GM18517 (cell line): Measurements from ENCODE around the gene ARFIP2.
"Not testable (repeated sequence)": the region's sequence is repeated elsewhere in the genome, so short reads cannot be mapped to it uniquely, and the experiment has no call there.

Source experiments
- ATAC-seq: cut with Tn5 transposase; IDR thresholded peaks from one replicate; pipeline ENCODE4 v1.9.1; 2021; ENCODE audit warnings: mild to moderate bottlenecking, moderate library complexity; ENCODE audit not compliant: unreplicated experiment

Gene ARFIP2

GRCh38 chr11:6481012-6481923 lies at the start of gene ARFIP2, which contains the start of gene TIMM10B:
ARFIP2 (minus strand) TSS chr11:6481331; CDS start chr11:6480421, 910 bp downstream.
TIMM10B (plus strand) TSS chr11:6481501; CDS start chr11:6481517, 16 bp downstream.
- ATAC-seq = peak; percentile 98

- no peak for ATAC-seq
Observed at GRCh38 chr11:6530848-6531247, 49.7 kb upstream of the ARFIP2 start.

GRCh38 chr11:6529266-6529665 lies 48.1 kb upstream of the ARFIP2 start:
- ATAC-seq = no peak

- ATAC-seq = no peak
Observed at GRCh38 chr11:6526411-6527135, 45.4 kb upstream of the ARFIP2 start.

- no peak for ATAC-seq
Observed at GRCh38 chr11:6523253-6523652, 42.1 kb upstream of the ARFIP2 start.

- ATAC-seq = not testable (repeated sequence)
Observed at GRCh38 chr11:6521946-6522345, 40.8 kb upstream of the ARFIP2 start.

GRCh38 chr11:6520265-6520664 lies 39.1 kb upstream of the ARFIP2 start:
- no peak for ATAC-seq

- no peak for ATAC-seq
Observed at GRCh38 chr11:6516865-6517264, 35.7 kb upstream of the ARFIP2 start.

GRCh38 chr11:6505577-6506240 lies 24.6 kb upstream of the ARFIP2 start:
- no peak for ATAC-seq

GRCh38 chr11:6504166-6504565 lies 23.0 kb upstream of the ARFIP2 start:
- no peak for ATAC-seq

GRCh38 chr11:6502382-6502781 lies 21.3 kb upstream of the ARFIP2 start:
- no peak for ATAC-seq

- no peak for ATAC-seq
Observed at GRCh38 chr11:6498544-6498943, 17.4 kb upstream of the ARFIP2 start.

GRCh38 chr11:6498121-6498520 lies 17.0 kb upstream of the ARFIP2 start:
- ATAC-seq = no peak

GRCh38 chr11:6497069-6497839 lies 16.1 kb upstream of the ARFIP2 start, which contains the start of gene DNHD1:
DNHD1 (plus strand) TSS chr11:6497280; CDS start chr11:6498216, 936 bp downstream.
- ATAC-seq = no peak

- no peak for ATAC-seq
Observed at GRCh38 chr11:6489306-6489705, 8.2 kb upstream of the ARFIP2 start.

GRCh38 chr11:6488821-6489220 lies 7.7 kb upstream of the ARFIP2 start:
- no peak for ATAC-seq

- no peak for ATAC-seq
Observed at GRCh38 chr11:6488342-6488741, 7.2 kb upstream of the ARFIP2 start.

- no peak for ATAC-seq
Observed at GRCh38 chr11:6486938-6487337, 5.8 kb upstream of the ARFIP2 start.

GRCh38 chr11:6486256-6486655 lies 5.1 kb upstream of the ARFIP2 start:
- ATAC-seq = no peak

- ATAC-seq = no peak
Observed at GRCh38 chr11:6485661-6486060, 4.5 kb upstream of the ARFIP2 start.
